Myocyte (in vitro differentiated cells): ENCODE data around the gene EXOC7. TPM values are rescaled to one million over a fixed set of nuclear protein-coding genes. Genes with fewer than 3 reads are reported as not detected.
"Not testable (repeated sequence)": the region's sequence is repeated elsewhere in the genome, so short reads cannot be mapped to it uniquely, and the experiment has no call there.

Source experiments
- DNase-seq: peaks from one replicate; pipeline ENCODE4 v3.0.0-alpha.2; 2012; ENCODE audit warnings: low read depth
- total RNA-seq: library from RNA; depleted of rRNA; stranded (reverse); fragments of >200 nt; gene quantifications from 2 replicates; pipeline ENCODE4 v1.2.3, GENCODE V29; 2014

Gene EXOC7
- total RNA-seq, 1 donor from 2014 or later: 86.2 TPM

GRCh38 chr17:76075364-76076145 lies 28.0 kb downstream of the EXOC7 start:
- DNase-seq: no peak

DNA sequence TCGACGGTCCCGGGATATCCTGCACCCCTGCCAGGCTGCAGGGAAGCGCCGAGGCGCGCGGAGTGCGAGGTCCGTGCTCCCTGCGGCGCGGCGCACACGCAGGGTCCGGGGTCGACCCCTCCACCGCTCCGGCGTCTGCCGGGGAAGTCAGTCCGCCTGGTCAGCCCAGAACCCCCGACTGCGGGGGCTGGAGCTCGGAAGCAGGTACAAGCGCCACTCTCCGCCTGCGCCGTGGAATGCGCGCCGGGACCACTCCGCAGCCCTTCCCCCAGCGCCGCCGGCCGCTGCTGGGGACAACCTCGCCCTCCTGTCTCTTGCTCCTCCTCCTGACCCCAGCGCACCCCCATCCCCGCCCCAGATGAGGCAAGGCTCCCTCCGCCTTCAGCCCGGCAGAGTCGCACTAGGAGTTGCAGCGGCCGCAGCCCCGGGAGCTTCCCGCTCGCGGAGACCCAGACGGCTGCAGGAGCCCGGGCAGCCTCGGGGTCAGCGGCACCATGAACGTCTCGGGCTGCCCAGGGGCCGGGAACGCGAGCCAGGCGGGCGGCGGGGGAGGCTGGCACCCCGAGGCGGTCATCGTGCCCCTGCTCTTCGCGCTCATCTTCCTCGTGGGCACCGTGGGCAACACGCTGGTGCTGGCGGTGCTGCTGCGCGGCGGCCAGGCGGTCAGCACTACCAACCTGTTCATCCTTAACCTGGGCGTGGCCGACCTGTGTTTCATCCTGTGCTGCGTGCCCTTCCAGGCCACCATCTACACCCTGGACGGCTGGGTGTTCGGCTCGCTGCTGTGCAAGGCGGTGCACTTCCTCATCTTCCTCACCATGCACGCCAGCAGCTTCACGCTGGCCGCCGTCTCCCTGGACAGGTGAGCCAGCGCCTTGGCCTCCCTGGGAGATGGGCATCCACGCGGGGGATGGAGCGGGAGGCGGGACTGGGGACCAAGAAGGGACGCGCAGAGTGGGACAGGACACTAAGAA lies 28.9 kb downstream of the EXOC7 start, which contains the start of gene GALR2:
Gene GALR2 (plus strand): TSS at position 392 of the 974 bp plus-strand sequence. CDS start 103 bp downstream, at position 495.
- no peak for DNase-seq

DNA sequence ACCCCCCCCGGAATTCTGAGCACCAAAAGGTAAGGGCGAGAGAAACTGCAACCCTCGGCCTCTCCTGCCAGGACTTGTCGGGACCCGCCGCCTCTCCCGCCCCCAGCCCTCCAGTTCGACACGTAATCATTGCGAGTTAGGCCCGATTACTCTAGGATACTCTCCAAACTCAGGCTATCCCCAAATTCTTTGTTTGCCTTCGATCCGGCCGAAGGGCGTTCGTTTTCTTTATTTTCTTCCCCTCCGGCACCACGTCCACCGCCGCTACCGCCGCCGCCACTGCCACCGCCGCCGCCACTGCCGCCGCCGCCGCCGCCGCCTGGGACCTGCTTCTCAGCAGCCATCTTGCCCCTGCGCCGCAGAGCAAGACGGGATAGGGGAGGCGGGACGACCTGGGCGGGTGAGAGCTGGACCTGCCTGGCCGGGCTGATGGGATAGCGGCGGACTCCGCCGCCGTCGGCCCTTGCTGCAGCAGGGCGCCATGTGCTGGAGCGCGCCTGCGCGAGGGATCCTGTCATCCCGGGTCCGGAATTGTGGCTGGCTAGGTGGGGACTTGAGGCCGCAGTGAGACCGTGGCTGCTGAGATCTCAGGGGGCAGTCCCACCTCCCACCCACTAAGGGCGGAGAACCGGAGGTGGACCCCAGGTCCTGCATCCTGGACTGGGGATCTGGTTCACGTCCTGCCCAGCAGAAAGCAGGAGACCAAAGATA lies 31.3 kb downstream of the EXOC7 start, which contains the start of gene SRP68:
Gene SRP68 (minus strand): TSS at position 370 of the 711 bp plus-strand sequence. CDS start 26 bp downstream, at position 344.
- DNase-seq: peak; percentile 92

DNA sequence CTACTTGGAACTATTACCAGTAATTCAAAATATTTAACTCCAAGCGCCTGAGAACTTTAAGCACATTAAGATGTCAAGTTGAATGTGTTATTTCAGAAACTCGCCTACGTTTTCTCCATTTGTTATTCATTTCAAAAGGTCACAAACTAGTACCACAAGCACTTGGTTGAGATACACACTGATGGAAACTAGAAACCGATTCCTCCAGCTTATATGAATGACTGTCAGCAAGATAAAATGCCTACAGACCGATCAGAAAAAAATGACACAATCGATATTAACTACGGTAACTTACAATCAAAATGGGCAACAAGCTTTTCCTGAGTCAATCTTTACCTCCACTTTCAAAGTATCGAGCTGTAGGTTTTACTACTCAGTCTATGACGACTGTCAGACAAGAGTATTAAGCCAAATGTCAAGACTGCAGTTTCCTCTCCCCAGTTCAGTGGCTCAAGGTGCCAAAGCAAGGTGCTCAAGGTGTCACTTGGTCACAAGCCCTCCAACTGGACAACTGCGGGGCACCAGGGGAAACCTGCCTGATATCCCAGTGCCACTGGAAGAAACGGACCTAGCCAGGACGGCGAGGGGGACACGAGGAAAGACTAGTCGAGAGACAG lies 31.9 kb downstream of the EXOC7 start:
- no peak for DNase-seq

DNA sequence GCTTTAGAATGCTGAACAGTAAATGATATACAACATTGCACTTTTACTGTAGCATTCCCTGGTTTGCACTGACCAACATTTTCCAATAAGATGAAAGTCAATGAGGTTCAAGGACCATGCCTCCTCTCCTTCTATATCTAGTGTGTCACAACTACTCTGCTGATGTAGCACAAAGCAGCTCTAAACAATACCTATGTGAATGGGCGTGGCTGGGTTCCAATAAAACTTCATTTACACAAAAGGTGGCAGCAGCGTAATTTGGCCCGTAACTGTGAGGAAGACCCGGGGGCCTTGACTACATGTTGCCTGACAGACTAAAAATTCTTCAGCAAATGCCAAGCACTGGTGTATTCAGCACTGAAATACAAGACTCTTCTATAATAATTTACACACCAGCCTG lies 37.8 kb downstream of the EXOC7 start:
- no peak for DNase-seq

DNA sequence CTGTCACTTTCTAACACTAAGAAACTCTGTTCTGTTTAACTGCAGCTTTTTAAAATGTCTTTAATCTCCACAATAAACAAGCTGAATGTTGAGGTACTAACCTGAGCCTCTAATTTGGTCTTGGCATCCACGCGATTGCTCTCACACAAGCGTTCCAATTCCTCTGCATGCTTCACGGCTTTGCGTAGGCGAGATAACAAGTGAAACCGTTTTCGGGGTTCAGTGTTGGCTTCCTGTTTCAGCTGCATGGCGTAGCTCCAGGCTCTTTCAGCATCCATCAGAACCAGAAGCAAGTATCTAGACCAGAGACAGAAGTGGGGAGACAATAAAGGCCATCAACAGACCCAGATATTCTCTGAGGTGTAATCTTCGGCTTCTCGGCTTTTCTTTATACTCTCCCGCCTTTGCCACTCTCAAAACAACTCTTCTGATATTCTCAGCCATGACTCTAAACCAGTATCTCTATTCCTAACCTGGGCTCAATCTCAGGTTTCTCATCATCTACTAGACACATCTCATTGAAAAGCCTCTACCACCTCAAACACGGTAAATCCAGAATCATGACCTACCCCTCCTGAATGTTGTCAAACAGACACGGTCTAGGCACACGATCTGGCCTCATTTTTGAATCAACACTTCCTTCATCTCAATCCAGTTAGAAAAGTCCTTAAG lies 39.6 kb downstream of the EXOC7 start:
- DNase-seq: no peak

GRCh38 chr17:76058264-76058663 lies 45.3 kb downstream of the EXOC7 start:
- not testable (repeated sequence) for DNase-seq

- no peak for DNase-seq
Measured at GRCh38 chr17:76056882-76057281, 46.7 kb downstream of the EXOC7 start.

DNA sequence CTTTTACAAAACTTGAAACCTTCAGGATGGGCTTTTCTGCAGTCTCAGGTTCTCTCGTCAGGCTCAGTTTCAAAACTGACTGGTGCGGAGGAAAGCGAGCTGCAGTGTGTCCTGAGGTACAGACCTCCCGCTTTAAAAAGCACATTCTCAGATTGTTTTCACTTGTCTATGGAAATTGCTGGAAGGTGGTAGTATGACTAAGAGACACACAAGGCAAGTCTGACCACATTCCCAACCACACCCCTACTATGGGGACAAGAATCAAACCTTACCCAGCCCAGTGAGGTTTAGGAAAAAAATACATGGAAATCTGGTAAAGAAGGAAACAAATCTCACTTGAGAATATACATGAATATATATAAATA lies 49.5 kb downstream of the EXOC7 start:
- peak; percentile 31 for DNase-seq

GRCh38 chr17:76053246-76054111 lies 50.1 kb downstream of the EXOC7 start:
- peak; percentile 30 for DNase-seq

DNA sequence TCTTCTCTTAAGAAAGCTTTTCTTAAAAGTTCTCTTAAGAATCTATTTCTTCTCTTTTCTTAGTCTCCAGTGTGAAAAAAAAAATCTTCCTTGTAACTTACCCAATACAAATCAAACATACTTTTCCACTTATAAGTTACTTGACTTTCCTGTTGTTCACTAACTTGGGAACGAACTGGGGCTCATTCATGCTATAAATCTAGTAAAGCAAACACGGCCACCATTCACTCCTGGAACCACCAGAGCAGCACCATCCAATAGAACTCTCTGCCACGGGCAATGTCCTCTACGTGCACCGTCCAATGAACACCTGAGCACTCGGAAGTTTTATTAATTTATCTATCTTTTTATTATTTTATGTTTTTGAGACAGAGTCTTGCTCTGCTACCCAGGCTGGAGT lies 52.0 kb downstream of the EXOC7 start:
- no peak for DNase-seq

- peak; percentile 8 for DNase-seq
Measured at GRCh38 chr17:76050538-76051467, 52.8 kb downstream of the EXOC7 start.

DNA sequence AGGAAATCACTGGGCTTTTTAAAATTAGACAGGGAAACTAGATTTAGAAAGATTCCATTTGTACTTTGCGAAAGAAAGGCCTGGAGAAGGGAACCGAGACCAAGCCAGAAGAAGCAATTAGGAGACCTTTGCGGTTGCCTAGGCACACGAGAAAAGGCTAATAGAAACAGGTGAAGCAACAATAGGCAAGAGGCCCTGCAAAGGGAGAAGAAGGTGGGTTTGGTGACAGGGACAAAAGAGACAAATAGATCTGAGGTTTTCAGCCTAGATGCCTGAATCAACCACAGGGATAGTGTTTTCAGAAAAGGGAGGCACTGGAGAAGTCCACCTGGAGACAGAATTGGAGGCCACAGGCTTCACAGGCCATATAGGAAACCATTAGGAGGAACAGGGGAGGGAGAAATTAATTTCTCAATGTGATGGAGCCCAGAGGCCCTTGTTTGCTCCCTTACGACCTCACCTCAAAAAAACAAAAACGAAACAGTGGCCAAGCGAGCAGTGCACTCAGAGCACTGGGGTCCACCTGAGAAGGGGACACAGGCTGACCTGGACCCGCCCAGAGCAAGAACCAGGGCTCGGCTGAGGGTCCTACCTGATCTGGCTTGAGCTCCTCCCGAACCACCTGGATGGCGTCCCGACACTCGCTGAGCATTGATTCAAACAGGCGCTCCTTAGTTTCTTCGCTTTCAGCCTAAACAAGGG lies 53.6 kb downstream of the EXOC7 start:
- no peak for DNase-seq

DNA sequence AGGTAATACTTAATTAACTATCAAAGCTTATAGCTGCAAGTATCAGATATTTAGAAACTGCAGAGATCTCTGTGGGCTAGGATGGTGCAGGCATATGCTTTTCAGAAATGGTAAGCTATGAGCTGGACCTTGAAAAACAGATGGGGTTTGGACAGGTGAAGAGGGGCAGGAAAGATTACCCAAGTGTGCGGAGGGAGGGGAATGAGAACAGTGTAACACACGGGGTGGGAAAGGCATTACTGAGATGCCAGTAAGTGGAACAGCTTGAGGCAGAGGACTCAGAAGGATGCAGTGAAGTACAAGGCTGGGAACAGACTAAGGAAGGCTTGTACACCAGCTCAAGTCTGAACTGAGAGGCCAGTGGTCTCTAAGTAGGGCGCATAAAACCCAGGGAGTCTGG lies 54.3 kb downstream of the EXOC7 start:
- DNase-seq: peak; percentile 24

DNA sequence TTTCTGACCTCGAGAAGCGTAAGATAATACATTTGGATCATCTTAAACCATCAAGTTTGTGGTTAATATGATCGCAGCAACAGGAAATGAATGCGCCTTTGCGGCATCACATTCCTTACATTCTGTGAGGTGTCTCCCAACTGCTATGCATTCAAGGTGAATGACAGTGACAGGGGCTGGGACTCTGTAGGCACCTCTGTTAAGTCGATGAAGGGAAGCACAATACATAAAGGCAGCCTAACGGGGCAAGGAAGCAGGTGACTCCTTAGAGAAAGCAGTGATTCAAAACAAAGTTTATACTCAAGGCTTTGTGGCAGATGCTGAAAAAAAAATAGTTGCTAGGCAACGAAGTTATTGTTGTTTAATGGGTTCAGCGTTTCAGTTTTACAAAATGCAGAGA lies 54.9 kb downstream of the EXOC7 start:
- DNase-seq: peak; percentile 50

DNA sequence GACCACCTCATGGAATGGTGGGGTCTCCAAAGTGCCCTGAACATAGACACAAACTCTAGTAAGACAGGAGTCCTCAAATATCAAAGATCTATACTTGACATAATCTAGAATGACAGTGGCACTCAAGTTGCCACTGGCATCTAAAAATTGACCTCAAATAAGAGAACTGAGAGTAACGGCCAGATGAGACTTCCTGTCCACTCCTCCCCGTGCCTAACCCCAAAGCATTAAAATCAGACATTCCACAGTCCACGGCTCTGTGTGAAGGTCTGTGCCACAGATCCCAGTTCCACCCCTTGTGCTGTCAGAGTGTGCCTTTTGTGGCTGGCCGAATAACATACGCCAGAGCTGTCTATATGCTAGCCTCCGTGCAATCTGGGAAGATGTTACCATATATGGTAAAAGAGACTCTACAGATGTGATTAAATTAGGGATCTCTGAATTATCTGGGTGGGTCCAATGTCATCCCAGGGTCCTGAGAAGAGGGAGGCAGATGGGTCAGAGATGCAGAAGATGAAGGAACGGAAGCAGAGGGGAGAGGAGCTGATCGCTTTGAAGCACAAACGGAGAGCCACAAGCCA lies 55.5 kb downstream of the EXOC7 start:
- DNase-seq: no peak

- DNase-seq: no peak
Measured at GRCh38 chr17:76046064-76046463, 57.5 kb downstream of the EXOC7 start.
